DMS 273 (cell line): ENCODE data around the gene CATSPERB.
A peak's percentile ranks its signal among the peaks of the same experiment; 100 is the strongest.
"Not testable (repeated sequence)": the region's sequence is repeated elsewhere in the genome, so short reads cannot be mapped to it uniquely, and the experiment has no call there.

Experiments used
- DNase-seq: peaks from one replicate; lab custom pipeline; 2025; ENCODE audit not compliant: unreplicated experiment; lab: John Stamatoyannopoulos, UW

Gene CATSPERB

DNA sequence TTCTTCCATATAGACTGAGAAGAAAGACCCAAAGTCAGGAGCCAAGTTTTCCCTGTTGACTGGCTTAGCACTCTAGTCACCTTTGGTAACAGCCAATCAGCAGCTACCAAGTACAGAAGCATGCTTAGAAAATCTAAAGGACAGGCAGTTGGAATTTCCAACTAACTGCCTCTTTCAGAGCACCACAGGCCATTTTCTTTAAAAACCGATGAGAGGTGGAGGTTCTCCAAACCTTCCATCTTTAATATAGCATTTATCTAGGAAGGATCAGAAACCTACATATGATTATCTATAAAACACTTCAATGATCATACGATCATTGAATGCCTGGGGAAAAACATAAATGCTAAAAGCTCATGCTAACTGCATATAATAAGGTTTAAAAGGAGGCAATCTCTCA, at the start of gene CATSPERB:
Gene CATSPERB, minus strand, starts transcription at position 101 of the 400 bp plus-strand sequence. CDS start 2,607 bp downstream, outside the sequence.
- DNase-seq = no peak

- DNase-seq = no peak
Observed at GRCh38 chr14:91780452-91780851, 48.6 kb upstream of the CATSPERB start.

- no peak for DNase-seq
Observed at GRCh38 chr14:91778217-91778616, 46.3 kb upstream of the CATSPERB start.

DNA sequence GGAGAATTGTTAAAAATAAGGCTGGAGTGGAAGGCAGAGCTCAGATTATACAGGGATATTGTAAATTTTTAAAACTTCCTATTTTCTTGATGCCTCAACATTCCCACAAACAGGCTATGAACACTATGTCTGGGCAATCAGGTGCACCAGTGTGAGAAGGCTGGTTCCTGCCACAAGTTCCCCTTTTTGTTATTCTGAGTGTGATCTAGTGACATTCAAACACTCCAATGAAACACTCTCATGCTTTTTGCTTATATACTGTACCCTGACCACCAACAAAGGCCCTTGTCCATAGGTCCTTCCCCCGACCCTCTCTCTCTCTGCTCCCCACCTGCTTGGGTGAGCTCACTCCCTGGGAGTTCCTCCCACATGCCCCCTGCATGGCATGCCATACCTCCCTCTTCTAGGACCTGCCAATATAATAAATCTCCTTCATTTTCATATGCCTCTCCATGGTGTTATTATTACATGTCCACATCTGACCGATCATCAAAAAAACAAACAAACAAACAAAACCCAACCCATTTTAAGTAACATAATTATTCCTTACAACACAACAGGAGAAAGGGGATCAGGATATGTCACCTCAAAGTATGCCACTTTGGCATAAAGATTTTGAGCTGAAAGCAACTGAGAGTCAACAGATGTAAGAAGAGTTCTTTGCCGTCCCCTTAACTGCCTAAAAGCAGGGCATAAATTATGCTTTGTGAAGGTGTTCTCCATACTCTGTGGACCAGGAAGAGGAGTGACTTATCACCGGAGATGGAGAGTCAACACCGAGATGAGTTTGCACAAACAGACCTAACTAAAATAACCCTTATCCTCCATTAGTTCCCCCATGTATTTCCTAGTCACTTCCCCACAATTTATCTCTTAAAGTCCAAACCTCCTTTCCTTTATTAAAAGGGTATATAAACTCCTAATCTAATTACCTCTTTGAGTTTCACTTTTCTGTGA, 42.5 kb upstream of the CATSPERB start:
- no peak for DNase-seq

GRCh38 chr14:91770185-91770584, 38.3 kb upstream of the CATSPERB start:
- DNase-seq = no peak

GRCh38 chr14:91755570-91756295, 23.8 kb upstream of the CATSPERB start:
- no peak for DNase-seq

GRCh38 chr14:91754819-91755218, 22.9 kb upstream of the CATSPERB start:
- DNase-seq = peak; percentile 57

DNA sequence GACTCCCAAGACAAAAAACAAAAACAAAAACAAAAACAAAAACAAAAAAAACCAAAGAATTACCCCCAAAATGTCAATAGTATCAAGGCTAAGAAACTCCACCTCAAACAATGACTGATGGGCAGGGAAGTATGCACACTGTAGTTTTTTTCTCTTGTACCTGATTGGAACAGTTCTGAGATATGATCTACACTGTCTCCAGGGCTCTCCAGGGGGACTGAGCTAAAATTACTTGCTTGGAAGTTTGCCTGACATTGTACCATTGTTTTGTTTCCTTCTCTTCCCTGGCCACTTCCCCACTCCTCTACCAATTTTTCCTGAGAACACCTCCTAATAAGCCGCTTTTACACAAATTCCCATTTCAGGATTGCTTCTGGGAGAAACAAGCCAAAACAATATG, 22.3 kb upstream of the CATSPERB start:
- DNase-seq = peak; percentile 23

GRCh38 chr14:91753501-91754128, 21.7 kb upstream of the CATSPERB start:
- DNase-seq = peak; percentile 62

DNA sequence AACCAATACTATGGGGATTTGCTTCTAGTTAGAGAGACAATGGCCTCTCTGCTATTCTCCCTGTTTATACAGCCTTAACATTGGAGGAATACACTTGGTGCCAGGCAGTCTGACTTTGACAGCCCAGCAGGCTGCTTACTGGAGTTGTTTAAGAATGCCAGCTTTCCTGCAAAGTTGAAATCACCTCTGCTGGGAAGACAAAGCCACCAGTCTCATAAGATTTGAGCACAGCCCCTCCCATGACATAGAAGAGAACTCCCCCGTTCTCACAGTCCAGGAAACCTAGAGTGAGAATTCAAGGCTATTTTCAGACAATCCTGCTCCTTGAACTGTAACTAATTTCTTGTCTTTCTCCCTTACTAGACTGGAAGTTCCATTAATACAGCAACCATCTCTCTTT, 21.1 kb upstream of the CATSPERB start:
- DNase-seq = no peak

GRCh38 chr14:91751719-91752118, 19.8 kb upstream of the CATSPERB start:
- DNase-seq = no peak

DNA sequence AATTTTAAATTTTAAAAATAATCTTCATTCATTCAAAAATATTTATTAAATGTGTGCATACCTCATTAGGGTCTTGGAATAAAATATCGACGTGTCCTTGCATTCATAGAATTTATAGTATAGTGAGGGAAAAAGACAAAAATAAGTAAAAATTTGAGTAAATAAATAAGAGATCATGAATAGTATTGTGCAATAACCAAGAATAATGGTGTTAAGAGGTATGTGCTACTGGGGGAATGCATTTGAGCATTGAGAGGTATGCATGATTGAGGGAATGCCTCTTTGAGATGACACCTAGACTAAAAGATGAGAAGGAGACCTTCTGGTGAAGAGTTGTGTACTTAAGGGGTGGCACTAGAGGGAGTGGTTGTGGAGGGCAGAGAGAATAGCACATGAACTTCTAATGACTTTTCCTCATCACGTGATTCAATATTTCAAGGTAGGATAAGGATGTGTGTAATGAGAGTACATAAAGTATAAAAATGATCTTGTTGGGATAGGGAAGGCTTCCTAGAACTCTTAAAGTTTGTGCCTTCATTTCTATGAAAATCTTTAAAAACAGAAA, 18.8 kb upstream of the CATSPERB start:
- no peak for DNase-seq

DNA sequence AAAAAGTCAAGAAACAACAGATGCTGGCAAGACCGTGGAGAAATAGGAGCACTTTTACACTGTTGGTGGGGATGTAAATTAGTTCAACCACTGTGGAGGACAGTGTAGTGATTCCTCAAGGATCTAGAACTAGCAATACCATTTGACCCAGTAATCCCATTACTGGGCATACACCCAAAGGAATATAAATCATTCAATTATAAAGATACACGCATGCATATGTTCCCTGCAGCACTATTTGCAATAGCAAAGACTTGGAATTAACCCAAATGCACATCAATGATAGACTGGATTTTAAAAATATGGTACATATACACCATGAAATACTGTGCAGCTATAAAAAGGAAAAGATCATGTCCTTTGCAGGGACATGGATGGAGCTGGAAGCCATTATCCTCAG, 18.0 kb upstream of the CATSPERB start:
- DNase-seq = peak; percentile 14

DNA sequence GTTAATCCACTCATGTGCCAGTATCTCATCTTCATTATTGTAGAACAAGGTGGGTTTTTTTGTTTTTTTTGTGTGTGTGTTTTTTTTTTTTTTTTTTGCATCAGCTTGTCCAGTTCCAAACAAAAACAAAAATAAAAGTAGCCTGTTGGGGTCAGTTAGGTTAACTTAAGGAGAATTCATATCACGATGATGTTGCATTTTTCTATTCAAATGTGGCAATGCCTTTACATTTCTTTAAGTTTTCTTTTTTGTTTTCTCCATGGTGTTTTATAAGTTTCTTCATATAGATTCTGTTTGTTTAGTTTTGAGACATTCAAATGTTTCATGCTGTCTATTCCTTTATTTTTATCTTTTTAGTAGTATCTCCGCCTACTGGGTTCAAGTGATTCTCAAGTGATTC, 16.2 kb upstream of the CATSPERB start:
- no peak for DNase-seq

DNA sequence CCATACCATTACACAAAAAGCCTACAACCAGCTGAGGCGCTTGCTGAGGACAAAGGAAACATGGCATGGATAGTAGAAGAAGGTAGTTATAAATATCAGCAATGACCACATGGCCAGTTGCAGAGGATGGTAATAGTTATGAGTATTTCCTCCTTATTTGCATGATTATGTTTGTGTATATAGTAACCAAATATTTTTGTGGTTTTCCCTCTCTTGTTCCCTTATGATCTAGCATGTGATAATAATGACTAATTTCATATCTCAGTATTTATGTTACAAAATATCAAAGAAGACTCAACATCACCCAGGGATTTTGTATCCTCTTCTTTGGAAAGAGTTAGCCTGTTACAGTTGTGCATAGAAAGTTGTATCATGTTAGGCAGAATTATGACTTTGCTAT, 13.5 kb upstream of the CATSPERB start:
- DNase-seq = no peak

- no peak for DNase-seq
Observed at GRCh38 chr14:91744068-91744480, 12.2 kb upstream of the CATSPERB start.

DNA sequence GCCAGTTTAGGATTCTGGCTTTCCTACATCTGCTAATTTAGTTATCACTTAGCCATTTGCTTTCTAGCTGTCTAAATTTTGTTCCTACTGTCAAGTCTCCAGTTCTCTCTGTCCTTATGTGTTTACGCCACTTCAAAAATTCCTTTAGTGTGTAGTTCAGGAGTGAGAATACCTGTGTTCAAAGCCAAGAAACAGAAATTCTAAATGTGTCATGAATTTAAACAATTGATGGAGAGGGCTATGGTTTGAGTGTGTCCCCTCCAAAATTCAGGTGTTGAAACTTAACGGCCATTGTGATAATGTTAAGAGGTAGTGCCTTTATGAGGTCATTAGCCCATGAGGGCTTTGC, 11.4 kb upstream of the CATSPERB start:
- no peak for DNase-seq

GRCh38 chr14:91742621-91743304, 10.9 kb upstream of the CATSPERB start:
- no peak for DNase-seq

GRCh38 chr14:91739867-91740266, 8.0 kb upstream of the CATSPERB start:
- DNase-seq = not testable (repeated sequence)

DNA sequence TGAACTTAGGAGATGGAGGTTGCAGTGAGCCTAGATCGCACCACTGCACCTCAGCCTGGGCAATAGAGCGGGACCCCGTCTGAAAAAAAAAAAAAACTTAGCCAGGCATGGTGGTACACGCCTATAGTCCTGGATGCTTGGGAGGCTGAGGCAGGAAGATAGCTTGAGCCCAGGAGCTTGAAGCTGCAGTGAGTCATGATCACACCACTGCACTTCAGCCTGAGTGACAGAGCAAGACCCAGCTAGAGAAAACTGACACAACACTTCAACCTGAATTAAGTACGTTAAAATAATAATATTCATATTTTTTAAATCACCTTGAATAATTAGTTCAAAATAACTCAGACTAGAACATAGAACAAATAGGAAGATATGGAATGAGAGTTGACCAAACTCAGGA, 5.7 kb upstream of the CATSPERB start:
- DNase-seq = no peak
